ENCODE data around the gene ACAA2.
"Not testable (repeated sequence)": the region's sequence is repeated elsewhere in the genome, so short reads cannot be mapped to it uniquely, and the experiment has no call there.

DNA sequence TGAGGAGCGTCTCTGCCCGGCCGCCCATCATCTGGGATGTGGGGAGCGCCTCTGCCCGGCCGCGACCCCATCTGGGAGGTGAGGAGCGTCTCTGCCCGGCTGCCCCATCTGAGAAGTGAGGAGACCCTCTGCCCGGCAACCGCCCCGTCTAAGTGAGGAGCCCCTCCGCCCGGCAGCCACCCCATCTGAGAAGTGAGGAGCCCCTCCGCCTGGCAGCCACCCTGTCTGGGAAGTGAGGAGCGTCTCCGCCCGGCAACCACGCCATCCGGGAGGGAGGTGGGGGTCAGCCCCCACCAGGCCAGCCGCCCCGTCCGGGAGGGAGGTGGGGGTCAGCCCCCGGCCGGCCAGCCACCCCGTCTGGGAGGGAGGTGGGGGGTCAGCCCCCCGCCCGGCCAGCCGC is 13.5 kb downstream of the ACAA2 start:
- TF ChIP-seq POLR2A, POLR2AphosphoS5 (IDR thresholded peaks at IDR 0.05): not testable (repeated sequence)
- TF ChIP-seq, protein P1, sequence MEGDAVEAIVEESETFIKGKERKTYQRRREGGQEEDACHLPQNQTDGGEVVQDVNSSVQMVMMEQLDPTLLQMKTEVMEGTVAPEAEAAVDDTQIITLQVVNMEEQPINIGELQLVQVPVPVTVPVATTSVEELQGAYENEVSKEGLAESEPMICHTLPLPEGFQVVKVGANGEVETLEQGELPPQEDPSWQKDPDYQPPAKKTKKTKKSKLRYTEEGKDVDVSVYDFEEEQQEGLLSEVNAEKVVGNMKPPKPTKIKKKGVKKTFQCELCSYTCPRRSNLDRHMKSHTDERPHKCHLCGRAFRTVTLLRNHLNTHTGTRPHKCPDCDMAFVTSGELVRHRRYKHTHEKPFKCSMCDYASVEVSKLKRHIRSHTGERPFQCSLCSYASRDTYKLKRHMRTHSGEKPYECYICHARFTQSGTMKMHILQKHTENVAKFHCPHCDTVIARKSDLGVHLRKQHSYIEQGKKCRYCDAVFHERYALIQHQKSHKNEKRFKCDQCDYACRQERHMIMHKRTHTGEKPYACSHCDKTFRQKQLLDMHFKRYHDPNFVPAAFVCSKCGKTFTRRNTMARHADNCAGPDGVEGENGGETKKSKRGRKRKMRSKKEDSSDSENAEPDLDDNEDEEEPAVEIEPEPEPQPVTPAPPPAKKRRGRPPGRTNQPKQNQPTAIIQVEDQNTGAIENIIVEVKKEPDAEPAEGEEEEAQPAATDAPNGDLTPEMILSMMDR (IDR thresholded peaks at IDR 0.05 in 8 of 11, conservative IDR thresholded peaks at IDR 0.05 in 3 of 11): not testable (repeated sequence)
